GM12891 (cell line): ENCODE results near the gene ATF1.

Experiments used
- PAX5 ChIP-seq: IDR thresholded peaks from 2 replicates; pipeline ENCODE4 v1.6.1; 2011; ENCODE audit warnings: low read length, moderate library complexity, mild to moderate bottlenecking; ENCODE audit not compliant: insufficient read depth, severe bottlenecking
- POLR2A ChIP-seq: IDR thresholded peaks from 2 replicates; pipeline ENCODE4 v1.6.1; 2011; ENCODE audit warnings: low read depth, low read length, control low read depth
- POLR2AphosphoS5 ChIP-seq: IDR thresholded peaks from 2 replicates; pipeline ENCODE4 v1.6.1; 2011; ENCODE audit warnings: low read depth, low read length, control low read depth
- TAF1 ChIP-seq: IDR thresholded peaks from 2 replicates; pipeline ENCODE4 v1.6.1; 2011; ENCODE audit warnings: low read depth, low read length, control low read depth

- TF ChIP-seq POLR2A (no peak), POLR2AphosphoS5 (no peak), TAF1 (no peak), PAX5 (no peak)
Observed at GRCh38 chr12:50750366-50750765, 13.5 kb upstream of the ATF1 start.
